Measurements from ENCODE around the gene TEX54.
"Not testable (repeated sequence)": the region's sequence is repeated elsewhere in the genome, so short reads cannot be mapped to it uniquely, and the experiment has no call there.

TEX54 gene

DNA sequence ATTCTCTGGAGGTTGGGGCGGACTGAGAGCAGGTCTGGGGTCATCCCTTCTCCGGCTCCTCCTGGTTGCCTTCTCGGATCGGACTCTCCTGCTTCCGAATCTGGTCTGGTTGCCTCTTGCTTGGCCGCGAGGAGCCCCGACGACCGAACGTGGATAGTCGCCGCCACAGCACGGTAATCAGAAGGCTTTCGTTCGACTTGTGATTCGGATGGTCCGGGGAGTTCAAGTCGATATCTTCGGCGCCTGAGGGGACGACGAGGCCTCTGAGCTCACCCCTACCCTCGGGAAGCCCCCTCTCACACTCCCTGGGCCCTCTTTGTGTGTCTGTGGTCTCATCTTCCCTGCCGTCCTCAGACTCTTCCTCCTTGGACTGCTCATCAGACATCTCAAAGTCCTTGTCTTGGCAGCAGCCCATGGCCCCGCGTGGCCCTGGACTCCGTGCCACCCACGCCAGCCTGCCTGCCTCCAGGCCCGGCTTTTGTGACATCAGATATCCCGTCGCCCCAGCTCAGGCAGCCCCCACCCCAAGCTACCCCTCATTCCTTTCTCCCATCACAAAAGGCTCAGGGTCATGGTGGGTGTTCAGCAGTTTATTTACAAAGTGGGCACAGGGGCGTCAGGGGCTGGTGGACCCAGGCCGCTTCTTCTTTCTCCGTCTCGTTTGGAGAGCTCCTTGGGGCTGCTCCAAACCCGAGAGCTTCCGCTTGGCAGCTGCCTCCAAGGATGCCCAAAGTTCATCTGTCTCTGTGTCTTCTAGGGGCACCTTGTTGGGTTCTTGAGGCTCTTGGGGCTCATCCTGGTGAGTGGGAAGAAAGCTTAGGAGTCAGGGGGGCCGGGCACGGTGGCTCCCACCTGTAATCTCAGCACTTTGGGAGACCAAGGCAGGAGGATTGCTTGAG lies at the start of gene TEX54:
TSS of gene TEX54 (minus strand) at position 506 of the 899 bp plus-strand sequence.
- peak in 1 of 2 experiments; percentile 41 for DNase-seq

DNA sequence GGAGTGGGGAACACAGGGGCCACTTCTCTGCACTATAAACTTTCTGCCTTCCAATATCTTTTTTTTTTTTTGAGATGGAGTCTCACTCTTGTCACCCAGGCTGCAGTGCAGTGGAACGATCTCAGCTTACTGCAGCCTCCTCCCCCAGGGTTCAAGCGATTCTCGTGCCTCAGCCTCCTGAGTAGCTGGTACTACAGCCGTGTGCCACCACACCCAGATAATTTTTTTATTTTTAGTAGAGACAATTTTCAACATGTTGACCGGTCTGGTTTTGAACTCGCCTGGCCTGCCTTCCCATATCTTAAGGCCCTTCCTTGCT lies 49.7 kb upstream of the TEX54 start:
- DNase-seq = no peak

- DNase-seq = peak in 1 of 2 experiments; percentile 56
Measured at GRCh38 chr11:62881579-62882430, 49.2 kb upstream of the TEX54 start.

DNA sequence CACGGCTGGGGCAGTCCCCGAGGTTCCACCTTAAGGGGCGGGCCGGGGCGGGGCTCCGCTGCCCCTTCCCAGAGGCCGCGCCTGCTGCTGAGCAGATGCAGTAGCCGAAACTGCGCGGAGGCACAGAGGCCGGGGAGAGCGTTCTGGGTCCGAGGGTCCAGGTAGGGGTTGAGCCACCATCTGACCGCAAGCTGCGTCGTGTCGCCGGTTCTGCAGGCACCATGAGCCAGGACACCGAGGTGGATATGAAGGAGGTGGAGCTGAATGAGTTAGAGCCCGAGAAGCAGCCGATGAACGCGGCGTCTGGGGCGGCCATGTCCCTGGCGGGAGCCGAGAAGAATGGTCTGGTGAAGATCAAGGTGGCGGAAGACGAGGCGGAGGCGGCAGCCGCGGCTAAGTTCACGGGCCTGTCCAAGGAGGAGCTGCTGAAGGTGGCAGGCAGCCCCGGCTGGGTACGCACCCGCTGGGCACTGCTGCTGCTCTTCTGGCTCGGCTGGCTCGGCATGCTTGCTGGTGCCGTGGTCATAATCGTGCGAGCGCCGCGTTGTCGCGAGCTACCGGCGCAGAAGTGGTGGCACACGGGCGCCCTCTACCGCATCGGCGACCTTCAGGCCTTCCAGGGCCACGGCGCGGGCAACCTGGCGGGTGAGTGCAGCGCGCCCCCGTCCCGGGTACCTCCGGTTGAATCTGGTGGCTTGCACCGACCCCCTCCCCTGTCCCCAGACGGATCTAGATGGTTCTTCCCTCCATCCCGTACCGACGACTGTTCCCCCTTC lies 48.4 kb upstream of the TEX54 start, which contains the start of gene SLC3A2:
TSS of gene SLC3A2 (plus strand) at position 94 of the 776 bp plus-strand sequence. CDS start at position 222, 128 bp downstream.
- DNase-seq = peak; percentile 42 to 72

- DNase-seq = no peak
Measured at GRCh38 chr11:62880231-62880802, 47.7 kb upstream of the TEX54 start.

DNA sequence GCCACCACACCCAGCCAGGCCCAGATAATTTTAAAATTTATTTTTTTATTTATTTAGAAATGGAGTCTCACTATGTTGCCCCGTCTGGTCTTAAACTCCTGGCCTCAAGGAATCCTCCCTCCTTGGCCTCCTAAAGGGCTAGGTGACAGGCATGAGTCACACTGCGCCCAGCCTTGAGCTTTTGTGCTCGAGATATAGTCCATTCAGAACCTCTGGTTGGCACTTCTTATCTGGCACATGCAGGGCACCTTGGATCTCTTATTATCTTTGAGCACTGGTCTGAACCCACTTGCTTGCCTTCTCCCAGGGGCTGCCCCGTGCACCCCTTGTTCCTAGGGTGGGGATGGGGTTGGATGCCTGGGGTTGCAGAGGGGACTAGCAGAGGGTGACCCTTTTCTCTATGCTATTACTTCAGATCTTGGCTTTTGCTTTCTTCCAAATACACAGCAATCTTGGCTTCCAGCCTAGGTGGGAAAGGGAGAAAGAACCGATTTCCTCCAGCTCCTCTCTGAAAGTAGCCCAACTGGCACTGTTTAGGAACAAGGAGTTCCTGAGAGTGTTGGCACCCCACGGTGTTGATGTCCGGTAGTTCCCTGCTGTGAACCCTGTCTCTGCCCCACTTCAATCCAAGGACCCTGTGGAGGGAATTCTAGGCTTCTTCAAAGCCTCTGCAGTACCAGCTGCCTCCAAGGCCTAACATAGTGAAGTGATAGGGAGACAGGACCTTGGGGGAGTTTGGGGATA lies 46.8 kb upstream of the TEX54 start:
- no peak for DNase-seq

- DNase-seq = no peak
Measured at GRCh38 chr11:62876712-62877111, 44.1 kb upstream of the TEX54 start.

DNA sequence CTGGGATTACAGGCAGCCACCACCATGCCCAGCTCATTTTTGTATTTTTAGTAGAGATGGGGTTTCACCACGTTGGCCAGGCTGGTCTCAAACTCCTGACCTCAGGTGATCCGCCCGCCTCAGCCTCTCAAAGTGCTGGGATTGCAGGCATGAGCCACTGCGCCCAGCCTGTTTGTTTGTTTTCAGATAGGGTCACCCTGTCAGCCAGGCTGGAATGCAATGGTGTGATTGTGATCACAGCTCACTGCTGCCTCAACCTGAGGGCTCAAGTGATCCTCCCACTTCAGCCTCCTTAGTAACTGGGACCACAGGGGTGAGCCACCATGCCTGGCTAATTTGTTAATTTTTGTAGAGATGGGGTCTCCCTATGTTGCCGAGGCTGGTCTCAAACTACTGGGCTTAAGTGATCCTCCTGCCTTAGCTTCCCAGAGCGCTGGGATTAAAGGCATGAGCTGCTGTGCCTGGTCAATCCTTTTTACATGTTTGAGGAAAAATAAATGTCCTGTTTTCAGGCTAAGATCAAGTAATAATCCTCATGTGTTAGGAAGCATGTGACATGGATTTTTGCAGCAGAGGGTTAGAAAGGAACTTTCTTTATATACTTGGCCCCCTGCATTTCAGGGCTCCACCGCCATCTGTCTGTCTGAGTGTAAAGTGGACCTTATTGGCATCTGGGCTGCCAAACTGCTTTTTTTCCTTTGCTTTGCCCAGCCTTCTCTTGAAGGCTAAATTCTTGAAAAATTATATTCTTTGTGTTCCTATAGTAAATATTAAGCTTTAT lies 43.2 kb upstream of the TEX54 start:
- DNase-seq = peak in 1 of 2 experiments; percentile 51

GRCh38 chr11:62874851-62875250 lies 42.2 kb upstream of the TEX54 start:
- DNase-seq = no peak

DNA sequence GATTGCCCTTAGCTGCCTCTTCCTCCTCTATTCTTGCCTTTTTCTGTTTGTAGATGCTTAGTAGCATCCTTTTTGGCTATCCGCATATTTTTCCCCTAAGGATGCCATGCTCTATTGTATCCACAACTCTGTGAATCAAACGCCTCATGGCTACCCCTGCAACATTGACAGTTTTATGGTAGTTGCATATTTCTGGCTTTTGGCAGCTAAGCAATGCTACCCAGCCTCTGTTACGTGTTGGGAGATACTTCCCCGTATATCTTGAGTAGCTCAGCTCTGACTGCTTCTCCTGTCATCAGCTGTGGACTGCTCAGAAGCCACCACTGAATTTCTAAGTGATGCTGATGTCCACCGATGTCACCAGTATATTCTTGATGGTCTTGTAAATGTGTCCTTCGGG lies 33.0 kb upstream of the TEX54 start:
- DNase-seq = no peak

DNA sequence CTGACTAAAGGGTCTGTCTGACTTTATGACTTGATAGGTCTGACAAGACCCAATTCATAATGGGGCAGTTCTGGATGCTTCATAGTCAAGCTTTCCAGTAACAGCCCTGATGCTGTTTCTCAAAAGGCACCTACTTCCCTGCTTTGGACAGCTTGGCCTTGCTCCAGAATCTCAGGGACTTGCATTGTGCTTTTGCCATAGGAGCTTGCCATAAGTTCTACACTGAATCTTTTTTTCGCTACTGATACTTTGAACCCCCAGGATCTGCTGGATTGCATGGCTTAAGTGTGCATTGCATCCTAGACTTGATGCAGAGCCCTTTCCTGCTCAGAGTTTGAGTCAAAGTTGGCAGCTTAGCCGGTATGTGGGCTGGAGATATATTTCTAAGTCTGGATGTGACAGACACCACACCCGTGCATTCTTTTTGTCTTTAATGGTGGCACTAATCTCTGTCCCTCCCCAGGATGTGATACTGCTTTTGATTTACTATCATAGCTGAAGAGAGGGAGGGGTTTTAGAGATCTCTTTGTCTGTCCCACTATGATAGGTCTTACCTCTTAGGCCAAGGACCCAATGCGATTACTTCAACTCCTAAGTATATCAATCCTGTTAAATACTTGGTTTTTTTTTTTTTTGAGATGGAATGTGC lies 31.2 kb upstream of the TEX54 start:
- DNase-seq = no peak

DNA sequence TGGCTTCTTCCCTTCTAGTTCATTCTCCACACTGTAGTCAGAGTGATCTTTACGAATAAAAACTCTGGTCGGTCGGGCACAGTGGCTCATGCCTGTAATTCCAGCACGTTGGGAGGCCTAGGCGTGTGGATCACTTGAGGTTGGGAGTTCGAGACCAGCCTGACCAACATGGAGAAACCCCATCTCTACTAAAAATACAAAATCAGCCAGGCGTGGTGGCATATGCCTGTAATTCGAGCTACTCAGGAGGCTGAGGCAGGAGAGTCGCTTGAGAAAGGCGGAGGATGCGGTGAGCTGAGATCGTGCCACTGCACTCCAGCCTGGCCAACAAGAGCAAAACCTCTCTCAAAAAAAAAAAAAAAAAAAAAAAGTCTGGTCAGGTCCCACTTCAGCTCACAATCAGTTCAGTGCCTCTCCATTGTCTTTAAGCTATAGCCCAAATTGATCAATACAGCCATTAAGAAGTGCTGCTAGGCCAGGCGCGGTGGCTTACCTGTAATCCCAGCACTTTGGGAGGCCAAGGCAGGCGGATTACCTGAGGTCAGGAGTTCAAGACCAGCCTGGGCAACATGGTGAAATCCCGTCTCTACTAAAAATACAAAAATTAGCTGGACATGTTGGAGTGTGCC lies 29.0 kb upstream of the TEX54 start:
- not testable (repeated sequence) for DNase-seq

GRCh38 chr11:62860835-62861563 lies 28.4 kb upstream of the TEX54 start:
- DNase-seq = peak in 1 of 2 experiments; percentile 44

DNA sequence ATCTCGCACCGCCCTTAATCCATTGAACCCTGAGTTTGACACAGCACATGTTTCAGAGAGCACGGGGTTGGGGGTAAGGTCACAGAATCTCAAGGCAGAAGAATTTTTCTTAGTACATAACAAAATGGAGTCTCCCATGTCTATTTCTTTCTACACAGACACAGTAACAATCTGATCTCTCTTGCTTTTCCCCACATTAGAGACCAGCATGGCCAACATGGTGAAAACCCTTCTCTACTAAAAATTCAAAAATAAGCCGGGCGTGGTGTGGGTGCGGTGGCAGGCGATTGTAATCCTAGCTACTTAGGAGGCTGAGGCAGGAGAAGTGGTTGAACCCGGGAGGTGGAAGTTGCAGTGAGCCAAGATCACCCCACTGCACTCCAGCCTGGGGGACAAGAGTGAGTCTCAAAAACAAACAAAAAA lies 26.7 kb upstream of the TEX54 start:
- peak in 1 of 2 experiments; percentile 18 for DNase-seq

GRCh38 chr11:62858201-62858600 lies 25.6 kb upstream of the TEX54 start:
- DNase-seq = no peak

DNA sequence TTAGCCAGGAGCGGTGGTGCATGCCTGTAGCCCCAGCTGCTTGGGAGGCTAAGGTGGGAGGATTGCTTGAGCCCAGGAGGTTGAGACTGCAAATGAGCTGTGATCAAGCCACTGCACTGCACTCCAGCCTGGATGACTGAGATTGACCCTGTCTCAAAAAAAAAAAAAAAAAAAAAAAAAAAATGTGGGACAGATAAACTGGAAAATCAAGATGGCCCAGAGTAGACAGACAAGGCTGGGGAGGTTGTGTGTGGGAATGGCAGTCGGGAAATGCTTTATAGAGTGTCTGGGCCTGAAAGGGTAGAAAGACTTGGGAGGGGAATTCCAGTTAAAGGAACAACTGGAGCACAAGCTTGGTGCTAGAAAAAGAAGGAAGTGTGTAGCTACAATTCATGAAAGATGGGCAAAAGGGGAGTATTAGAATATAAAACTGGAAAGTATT lies 24.9 kb upstream of the TEX54 start:
- DNase-seq = peak in 1 of 2 experiments; percentile 20

GRCh38 chr11:62856333-62856895 lies 23.8 kb upstream of the TEX54 start:
- DNase-seq = no peak

DNA sequence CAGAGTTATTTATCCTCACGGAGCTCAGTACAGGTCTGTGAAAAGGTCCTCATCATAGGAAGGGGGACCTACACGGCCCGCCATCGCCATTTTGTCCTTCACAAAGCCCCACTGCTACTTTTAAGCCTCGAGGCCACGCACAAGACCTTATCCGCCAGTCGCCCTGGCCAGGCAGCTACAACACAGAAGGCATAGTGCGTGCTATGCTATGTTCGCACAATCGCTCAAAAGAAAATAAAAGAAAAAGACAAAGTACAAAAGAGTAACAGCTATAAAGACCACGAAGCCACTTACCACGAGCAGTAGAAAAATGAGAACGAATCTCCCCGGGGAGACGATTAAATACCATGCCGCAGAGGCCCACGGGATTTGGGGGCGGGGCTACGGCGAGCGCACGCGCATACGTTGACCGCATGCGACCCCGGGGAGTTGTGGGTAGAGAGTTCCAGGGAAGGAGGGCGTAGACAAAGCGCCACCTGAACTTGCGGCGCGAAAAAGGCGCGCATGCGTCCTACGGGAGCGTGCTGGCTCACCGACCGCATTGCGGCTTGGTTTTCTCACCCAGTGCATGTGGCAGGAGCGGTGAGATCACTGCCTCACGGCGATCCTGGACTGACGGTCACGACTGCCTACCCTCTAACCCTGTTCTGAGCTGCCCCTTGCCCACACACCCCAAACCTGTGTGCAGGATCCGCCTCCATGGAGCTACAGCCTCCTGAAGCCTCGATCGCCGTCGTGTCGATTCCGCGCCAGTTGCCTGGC lies 23.1 kb upstream of the TEX54 start:
- peak; percentile 93 to 97 for DNase-seq
